NCI-H226 (cell line): ENCODE measurements around the gene MRPL36.

Source experiments
- DNase-seq: peaks from one replicate; pipeline ENCODE4 v3.0.0-alpha.2; 2015

Gene MRPL36

DNA sequence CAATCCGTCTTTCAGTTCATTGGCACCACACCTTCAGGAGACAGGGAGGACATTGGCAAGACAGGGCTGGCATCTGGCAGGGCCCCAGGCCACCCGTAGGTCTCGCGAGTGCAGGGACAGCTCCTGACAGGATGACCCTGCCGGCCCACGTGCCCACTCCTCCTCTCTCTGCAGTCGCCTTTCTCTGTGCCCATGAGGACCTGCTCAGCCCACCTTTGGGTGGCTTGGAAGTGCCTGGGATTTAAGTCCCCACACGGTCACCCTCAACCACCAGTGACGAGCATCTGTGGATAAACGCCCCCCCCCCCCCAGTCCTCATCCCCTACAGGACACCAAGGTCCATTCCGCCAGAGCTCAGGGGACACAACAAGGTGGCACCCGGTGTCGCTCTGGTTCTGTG, 4.1 kb downstream of the MRPL36 start:
- no peak for DNase-seq

DNA sequence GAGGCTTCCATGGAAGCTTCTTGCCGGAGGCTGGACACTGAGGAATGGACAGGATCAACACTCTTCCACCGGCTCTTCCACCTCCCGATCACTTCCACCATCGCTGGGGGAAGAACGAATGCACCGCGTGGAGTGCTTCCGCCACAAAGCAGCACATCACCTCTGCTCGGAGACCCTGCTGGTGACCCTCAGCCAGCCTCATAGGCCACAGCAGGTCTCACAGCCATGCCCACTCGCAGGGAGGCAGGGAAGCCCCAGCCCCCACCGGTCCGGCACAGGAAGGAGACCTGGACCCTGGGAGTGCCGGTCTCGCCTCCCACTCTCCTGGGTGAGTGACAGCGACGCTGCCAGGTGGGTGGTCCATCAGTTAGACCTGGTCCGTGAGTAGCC, 4.7 kb downstream of the MRPL36 start:
- no peak for DNase-seq

DNA sequence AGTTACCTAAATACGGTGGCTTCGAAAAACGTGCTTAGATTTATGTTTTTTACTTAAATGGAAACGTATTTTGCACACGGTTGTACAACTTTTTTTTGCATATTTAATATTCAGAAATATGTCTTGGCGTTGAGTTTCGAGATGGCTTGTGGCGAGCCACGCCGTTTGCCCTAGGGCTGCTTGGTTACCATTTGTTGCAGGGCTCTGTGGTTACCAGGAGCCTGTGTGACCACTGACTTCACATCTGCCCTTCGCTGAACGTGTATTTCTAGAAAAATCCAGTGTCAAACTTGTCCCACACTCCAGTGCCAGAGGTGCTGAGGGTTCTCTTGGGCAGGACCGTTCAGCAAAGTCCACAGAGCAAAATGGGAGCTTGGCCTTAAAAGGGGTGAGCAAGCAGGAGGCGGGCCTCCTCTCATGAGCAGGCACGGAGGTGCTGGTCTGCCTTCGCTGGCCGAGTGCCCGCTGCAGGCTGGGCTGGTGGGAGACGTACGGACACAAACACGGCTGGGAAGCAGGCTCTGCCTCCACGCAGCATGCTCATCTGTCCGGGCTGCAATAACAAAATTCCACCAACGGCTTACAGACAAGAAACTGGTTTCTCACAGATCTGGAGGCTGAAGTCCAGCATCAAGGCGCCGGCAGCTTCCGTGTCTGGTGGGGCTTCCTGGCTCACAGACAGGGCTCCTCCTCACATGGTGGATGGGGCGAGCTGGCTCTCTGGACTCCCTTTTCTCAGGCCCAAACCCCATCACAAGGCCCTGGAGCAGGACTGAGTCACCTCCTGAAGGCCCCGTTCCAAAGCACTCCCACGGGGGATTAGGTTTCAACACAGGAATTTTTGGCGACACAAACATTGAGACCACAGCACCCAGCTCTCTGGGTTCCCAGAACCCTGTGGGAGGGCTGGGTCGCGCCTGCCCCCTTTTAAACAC, 5.4 kb downstream of the MRPL36 start:
- peak; percentile 59 for DNase-seq

DNA sequence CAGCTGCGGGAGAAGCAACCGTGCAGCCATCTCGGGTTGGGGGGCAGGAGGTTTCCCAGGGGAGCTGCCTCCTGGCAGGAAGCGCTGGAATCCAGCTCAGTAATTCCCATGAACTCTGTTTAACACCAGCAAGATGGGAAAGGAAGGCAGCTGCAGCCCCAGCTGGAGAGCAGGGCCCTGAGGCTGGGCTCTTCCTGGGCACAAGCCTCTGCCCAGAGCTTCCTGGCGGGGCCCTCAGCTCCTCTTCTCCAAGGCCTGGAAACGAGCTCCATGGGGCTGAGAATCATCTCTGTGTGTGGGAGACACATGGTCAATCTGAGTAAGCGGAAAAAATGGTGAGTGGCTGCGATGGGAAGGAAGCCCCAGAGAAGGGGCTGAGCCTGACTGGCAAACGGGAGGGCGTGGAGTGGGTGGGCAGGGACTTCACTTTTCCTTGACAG, 6.3 kb downstream of the MRPL36 start:
- peak; percentile 8 for DNase-seq

DNA sequence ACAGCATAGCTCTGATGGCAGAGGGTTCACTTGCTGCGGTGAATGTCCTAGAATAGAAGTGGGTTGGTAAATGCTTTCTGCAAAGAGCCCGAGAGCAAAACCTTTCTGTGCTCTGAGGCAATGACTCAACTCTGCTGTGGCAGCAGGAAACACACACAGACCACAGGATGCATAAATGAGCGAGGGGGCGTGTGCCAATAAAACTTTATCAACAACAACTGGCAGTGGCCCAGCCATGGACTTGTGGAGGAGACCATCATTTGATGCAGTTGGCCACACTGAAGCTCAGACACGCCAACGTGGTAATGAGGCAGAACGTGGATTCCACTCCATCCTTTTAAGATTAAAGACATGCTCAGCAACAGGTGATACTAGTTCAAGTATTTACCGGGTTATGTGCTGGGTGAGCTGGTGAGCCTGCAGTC, 6.8 kb downstream of the MRPL36 start:
- DNase-seq: peak; percentile 71

DNA sequence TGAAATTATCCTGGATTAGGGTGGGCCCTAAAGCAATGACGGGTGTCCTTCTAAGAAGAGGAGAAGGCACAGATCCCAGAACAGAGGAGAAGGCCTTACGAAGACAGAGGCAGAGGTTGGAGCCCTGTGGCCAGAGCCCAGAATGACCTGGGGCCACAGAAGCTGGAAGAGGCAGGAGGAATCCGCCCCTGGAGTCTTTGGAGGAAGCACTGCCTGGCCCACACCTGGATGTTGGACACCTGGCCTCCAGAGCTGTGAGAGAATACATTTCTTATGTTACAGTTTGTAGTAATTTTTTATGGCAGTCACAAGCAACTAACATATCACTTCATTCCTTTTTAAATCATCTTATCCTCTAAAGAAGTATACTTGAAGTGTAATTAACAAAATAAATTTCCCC, 8.5 kb downstream of the MRPL36 start:
- DNase-seq: no peak

DNA sequence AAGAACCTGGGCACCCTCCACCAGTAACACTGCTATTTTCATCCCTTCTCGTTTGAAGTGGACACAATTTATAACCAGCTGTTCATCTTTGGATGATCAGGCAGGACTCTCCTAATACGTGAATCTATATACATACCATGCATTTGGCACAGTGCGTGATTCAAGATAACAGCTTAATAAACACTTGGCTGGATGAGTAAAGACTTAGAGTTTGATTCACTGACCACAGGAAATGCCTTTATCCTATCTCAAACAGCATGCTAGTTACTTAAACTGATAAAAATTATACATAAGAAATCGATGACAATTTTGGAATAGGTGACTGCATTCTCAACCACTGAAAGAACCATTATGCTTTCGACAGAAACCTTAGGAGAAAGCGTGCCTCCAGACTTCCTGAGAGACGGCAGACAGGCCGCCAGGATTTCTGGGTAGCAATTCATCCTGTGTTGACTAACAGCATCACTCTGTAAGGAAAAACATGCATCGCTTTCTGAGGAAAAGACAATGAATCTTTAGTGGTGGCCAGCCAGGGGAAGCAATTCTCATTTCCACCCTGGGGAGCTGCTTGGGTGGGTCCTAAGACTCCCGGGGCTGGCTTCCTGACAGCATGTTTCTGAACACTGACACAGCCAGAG, 9.7 kb downstream of the MRPL36 start:
- peak; percentile 74 for DNase-seq

DNA sequence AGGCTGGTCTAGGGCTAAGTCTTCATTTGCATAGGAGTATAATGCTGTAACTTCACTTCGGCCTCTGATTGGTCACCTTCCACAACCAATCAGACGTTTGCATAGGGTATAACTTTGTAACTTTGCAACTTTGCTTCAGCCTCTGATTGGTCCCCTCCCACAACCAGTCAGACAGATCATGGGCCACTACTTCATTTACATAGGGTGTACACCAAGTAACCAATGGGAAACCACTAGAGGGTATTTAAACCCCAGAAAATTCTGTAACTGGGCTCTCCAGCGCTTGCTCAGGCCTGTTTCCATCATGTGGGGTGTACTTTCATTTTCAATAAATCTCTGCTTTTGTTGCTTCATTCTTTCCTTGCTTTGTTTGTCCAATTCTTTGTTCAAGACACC, 10.2 kb downstream of the MRPL36 start:
- DNase-seq: peak; percentile 91

DNA sequence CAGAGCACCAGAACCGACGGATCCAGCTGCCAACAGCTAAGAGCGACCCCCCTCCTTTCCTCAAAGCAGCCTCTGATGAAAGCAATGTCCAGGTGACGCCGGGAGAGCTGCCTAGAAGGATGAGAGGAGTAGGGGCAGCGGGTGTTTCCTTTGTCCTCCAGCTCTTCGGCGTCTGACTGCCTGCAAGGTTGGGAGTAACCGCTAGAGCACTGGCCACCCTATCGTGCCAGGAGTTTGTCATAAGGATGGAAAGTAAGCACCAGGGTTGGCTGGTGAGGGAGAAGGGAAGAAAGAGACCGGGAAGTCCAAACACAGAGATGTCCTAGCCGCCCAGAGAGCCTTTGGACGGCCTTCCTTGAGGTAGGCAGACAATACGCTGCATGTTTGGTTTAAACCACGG, 10.8 kb downstream of the MRPL36 start:
- DNase-seq: no peak

DNA sequence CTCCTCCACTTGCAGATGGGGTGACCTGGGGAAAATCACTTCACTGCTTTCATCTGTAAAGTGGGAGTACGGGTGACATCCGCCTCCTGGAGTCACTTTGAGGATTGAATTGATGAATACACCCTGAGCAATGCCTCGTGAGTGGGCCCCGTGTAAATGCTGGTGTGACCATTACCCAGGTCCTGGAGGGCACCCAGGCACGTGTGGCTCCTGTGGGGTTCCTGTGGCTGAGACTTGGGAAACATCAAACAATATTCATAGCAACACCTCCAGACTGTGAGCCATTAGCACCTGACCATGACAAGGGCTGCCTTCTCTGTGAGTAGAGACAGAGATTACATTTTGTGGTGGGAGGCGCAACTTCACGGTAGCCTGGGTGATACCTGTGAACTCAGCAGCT, 11.4 kb downstream of the MRPL36 start:
- no peak for DNase-seq

DNA sequence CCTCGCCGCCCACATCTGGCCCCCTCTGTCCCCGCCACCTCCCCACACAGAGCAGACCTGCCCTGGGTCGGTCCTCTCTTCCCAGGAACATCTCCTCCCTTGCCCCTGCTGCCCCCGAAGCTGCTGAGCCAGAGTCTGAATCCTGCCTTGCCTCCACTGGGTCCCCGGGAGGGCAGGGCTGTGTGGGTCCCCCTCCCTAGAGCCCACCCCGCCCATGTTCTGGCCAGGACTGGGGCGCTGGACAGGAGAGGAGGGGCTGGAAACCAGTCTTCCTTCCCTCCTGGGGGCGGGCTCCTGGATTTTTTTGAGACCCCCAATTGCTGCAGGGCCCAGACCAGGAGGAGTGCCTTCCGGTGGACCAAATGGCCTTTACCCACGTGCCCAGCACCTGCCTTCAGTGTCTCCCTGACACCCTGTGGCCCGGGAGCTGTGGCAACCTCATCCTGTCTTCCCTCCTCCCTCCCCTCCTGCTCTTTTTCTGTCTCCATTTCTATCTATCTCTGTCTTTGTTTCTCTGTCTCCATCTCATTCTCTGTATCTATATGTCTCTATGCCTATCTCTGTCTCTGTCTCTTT, 12.1 kb downstream of the MRPL36 start:
- DNase-seq: no peak

DNA sequence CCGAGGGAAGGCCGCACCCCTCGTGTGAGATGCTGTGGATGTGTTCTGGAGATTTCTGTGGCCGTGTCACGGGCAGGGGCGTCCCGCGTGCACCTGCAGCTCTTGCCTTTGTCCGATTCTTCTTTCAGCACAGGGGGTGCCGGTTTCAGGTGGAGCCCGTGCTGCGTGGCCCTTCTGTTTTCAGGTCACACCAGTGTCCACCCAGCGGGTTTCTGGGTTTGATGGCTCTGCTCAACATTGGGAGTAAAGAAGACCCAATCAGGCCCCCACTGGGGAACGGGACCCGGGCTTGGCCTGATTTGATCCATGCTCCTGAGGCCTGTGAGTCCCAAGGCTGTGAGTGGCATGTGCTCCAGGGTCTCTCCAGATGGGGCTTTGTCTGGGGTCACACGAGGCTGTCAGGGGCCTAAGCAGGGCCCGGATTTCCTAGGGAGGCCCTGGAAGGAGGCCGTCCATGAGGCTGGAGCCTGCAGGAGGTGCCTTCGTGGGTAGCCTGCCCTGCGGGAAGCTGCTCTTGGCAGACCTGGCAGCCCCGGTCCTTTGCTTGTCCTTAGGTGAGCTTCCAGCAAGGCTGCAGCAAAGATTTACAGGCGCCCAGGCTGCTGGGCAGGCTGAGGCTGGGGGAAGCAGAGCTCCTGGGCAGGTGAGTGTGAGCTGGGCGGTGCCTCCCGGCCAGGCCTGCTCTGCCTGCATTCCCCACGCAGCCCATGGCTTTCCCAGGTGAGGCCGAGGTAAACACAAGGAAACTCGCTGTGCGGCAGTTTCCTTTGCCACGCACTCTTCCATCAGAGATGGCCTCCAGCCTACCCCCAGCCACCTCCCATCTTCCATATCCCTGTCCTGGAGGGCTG, 12.8 kb downstream of the MRPL36 start:
- no peak for DNase-seq

DNA sequence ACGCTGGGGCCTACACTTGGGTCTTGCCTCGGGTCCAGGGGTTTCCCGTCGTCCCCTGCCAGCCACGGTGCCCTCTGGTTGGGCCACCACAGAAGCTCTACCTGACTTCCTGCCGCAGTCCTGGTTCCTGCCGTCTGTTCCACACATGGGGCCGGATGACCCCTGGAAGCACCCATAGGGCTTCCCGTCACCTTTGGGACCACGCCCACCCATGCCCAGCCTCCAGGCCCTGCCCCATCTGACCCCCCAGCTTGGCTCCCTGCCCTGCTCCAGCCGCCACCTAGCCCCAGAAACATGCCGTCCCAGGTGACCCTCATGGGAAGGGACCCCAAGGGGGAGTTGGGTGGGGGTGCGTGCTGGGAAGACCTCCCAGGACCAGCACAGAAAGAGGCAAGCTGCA, 13.7 kb downstream of the MRPL36 start:
- DNase-seq: no peak

DNA sequence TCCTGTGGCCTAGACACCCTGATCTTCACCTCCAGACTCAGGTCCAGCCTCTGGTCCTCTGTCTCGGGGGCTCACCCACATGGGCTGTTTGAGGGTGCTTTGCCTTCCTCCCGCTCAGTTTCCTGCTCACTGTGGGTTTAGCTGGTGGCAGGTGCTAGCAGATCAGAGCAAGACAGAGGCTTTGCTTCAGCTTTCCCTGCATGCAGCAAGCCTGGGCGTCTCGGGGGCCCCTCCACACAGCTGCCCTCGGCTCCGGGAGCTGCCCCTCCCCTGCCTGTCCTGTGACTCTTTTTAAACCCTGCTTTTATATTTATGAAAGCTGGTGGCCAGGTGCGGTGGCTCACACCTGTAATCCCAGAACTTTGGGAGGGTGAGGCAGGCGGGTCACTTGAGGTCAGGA, 14.6 kb downstream of the MRPL36 start:
- no peak for DNase-seq

DNA sequence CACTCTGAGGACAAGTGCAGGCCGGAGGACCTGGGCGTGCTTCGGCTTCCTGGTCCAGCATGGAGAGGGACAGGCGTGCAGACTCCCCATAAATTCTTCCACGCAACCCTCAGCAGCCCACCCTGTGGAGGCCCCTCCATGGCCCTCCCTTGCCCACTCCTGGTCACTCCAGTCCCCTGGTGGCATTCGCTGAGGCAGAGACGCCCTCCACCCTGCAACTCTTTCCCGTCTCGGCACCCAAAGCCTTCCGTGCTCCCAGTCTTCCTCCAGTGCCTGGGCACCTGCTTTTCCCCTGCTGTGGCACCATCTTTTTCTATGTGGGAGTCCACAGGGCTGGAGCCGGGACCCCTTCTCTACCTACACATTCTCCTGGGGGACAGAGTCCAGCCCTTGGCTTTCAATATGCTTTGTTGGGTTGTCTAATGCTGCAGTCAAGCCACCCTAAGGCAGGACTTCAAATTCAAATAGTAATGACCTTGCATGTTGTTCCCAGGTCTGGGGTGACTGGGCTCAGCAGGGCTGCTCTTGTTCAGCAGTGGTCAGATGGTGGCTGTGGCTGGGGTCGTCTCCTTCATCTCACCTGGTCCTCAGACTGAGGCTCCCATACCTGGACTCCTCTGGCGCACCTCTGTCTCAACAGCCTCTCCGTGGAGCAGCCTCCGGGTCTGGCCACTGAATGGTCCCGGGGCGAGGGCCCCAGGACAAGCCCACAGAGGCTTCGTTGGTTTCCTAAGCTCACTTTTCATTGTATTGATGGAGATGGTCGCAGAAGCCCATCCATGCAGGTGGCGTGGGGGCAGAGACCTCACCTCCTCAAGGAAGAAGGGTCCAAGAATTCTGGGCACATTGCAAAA, 15.2 kb downstream of the MRPL36 start:
- no peak for DNase-seq

DNA sequence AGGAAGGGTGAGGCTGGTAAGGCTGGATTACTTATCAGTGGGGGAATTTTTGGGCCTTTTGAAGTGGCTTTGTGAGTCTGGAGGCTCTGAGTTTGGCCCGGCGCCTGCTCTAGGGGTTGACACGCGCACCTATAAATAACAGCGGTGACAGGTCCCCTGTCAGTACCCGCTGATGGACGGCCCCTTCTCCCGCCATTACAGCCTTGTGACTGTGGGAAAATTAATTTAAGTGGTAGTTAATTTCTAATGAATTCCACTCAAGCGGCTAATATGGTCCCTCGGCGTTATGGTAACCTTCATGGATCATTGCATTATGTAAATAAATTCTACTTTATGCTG, 16.5 kb downstream of the MRPL36 start:
- DNase-seq: no peak

DNA sequence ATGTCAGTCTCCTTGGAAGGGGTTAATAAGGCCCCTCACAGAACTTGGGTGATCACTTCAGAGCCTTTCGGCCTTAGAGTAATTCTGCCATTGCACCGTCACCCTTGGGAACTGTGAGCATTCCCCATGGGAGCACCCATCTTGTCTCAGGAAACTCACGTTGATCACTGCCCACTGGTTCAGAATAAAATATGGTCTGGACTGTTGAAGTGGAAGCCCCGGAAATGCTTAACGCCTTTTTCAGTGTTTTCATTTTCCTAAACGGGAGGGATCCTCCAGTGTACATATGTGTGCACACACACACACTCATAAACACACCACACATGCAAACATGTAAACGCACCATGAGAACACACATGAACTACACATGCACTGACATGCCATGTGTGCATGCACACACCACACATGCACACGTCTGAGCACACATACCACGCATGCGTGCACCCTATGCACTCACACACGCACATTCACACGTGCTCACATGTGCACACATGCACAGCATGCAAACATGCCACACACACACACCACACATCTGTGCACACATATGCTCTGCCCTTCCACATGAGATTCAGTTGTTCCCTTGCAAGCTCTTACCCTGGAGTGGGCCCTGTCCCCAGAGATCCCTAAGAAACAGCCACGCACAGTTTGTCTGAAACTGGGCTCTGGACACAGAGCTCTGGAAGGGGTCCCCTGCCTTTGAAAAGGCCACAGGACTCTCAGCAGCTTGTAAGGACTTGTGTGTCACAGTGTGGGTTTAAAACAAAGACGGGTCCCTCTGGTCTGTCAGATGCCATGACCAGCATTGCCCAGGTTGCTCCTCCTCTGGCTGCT, 17.0 kb downstream of the MRPL36 start:
- no peak for DNase-seq

DNA sequence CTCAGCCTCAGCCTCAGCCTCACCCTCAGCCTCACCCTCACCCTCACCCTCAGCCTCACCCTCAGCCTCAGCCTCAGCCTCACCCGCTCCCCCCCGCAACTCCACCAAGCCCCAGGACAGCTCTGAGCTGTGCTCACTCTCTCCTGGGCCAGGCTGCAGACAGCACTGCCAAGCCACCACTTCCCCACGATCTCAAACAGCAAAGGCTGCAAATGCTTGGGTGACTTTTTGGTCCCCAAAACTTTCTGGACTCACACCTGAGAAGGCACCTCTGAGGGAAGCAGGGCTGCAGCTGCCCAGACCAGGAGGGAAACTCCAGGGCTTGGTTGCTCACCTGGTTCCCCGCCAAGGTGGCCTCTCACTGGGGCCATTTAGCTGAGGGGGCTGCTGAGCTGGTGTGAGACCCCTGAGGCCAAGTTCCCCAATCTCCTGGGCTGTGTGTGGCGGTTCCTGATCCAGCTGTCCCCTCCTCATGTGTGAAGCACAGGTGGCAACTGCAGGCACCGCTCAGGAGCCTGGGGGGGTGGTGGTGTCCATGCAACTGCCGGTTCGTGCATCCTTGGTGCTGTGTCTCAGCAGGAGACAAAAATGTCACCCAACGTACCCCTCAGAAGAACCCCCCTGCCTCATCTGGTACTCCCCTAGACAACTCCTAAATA, 17.8 kb downstream of the MRPL36 start:
- no peak for DNase-seq

DNA sequence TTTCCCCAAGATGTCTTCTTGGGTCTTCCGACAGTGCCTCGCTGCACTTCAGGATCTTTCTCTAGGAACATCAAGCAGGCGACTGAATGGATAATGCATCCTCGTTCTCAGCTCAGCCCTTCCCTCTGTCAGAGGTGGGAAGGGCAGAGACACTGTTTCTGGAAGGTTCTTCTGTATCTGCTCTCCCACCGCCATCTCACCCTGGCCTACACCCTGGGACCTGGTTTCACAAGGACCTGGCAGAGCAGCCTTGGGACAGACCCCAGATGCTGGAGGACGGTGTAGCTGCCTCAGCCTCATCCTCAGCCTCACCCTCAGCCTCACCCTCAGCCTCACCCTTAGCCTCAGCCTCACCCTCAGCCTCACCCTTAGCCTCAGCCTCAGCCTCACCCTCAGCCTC, 18.5 kb downstream of the MRPL36 start:
- DNase-seq: no peak

DNA sequence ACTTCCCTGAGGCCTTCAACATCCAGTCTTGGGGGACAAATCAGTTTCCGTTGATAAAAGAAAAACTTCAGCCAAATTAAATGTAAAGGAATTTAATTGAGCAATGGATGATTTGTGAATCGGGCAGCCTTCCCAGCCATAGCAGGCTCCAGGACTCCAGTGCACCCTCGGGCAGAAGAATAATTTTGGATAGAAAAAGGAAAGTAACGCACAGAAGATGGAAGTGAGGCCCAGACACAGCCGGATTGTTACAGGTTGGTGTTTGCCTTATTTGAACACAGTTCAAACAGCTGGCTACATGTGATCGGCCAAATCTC, 19.1 kb downstream of the MRPL36 start:
- no peak for DNase-seq
